Mesendoderm (in vitro differentiated cells): ENCODE measurements around the gene C6orf52. TPM values are rescaled to one million over a fixed set of nuclear protein-coding genes. Genes with fewer than 3 reads are reported as not detected.

Source experiments
- DNase-seq: peaks from one replicate; pipeline ENCODE4 v3.0.0; 2013
- H2AK5ac ChIP-seq: 2 replicates; pipeline ENCODE4 v1.6.1; 2013; ENCODE audit warnings: low read length, inconsistent platforms
- H2BK120ac ChIP-seq: 2 replicates; pipeline ENCODE4 v1.6.1; 2013; ENCODE audit warnings: low read depth, mild to moderate bottlenecking, low read length, moderate library complexity, mixed read lengths
- H2BK15ac ChIP-seq: replicated peaks from 2 replicates; pipeline ENCODE4 v1.6.1; 2013; ENCODE audit warnings: low read depth, mild to moderate bottlenecking, moderate library complexity
- H2BK5ac ChIP-seq: 2 replicates; pipeline ENCODE4 v1.6.1; 2013; ENCODE audit warnings: low read length, inconsistent platforms
- H3K18ac ChIP-seq: 2 replicates; pipeline ENCODE4 v1.6.1; 2013; ENCODE audit warnings: mild to moderate bottlenecking, low read length, mixed read lengths
- H3K23ac ChIP-seq: one replicate; pipeline ENCODE4 v1.6.1; 2013; ENCODE audit warnings: low read length
- H3K27ac ChIP-seq: 2 replicates; pipeline ENCODE4 v1.5.1; 2013; ENCODE audit warnings: low read depth, mild to moderate bottlenecking, inconsistent platforms, low read length, moderate library complexity
- H3K27me3 ChIP-seq: 2 replicates; pipeline ENCODE4 v1.6.1; 2013; ENCODE audit warnings: low read length, control low read depth, mild to moderate bottlenecking, inconsistent platforms; ENCODE audit not compliant: insufficient read depth, poor library complexity
- H3K36me3 ChIP-seq: 2 replicates; pipeline ENCODE4 v1.6.1; 2013; ENCODE audit warnings: low read length, inconsistent platforms; ENCODE audit not compliant: control insufficient read depth, insufficient read depth
- H3K4ac ChIP-seq: one replicate; pipeline ENCODE4 v1.6.1; 2013; ENCODE audit warnings: low read depth, mild to moderate bottlenecking, low read length, moderate library complexity
- H3K4me1 ChIP-seq: 2 replicates; pipeline ENCODE4 v1.6.1; 2013; ENCODE audit warnings: low read depth, low read length, inconsistent platforms; ENCODE audit not compliant: control insufficient read depth
- H3K4me2 ChIP-seq: 2 replicates; pipeline ENCODE4 v1.6.1; 2013; ENCODE audit warnings: low read length
- H3K4me3 ChIP-seq: 2 replicates; pipeline ENCODE4 v1.5.1; 2013; ENCODE audit warnings: mild to moderate bottlenecking, low read length
- H3K56ac ChIP-seq: one replicate; pipeline ENCODE4 v1.6.1; 2013; ENCODE audit warnings: low read length
- H3K79me1 ChIP-seq: 2 replicates; pipeline ENCODE4 v1.6.1; 2013; ENCODE audit warnings: low read length, inconsistent platforms
- H3K79me2 ChIP-seq: 2 replicates; pipeline ENCODE4 v1.6.1; 2013; ENCODE audit warnings: mild to moderate bottlenecking, low read length; ENCODE audit not compliant: control insufficient read depth, insufficient read depth
- H3K9ac ChIP-seq: 2 replicates; pipeline ENCODE4 v1.6.1; 2013; ENCODE audit warnings: low read length, inconsistent platforms
- H4K5ac ChIP-seq: one replicate; pipeline ENCODE4 v1.6.1; 2013; ENCODE audit warnings: low read length
- H4K8ac ChIP-seq: one replicate; pipeline ENCODE4 v1.6.1; 2013; ENCODE audit warnings: low read depth, mild to moderate bottlenecking, control low read depth, low read length, moderate library complexity
- WGBS: extraction: QIAGEN DNeasy Blood & Tissue Kit; methylation state at CpG from one replicate; pipeline ENCODE4 v1.1.7; 2013; ENCODE audit warnings: low lambda C conversion rate, missing lambda C conversion rate; ENCODE audit not compliant: insufficient coverage; ENCODE audit errors: extremely low coverage; 5-methylcytosine and 5-hydroxymethylcytosine counted together
- small RNA-seq: library from polyadenylated mRNA; stranded (forward); fragments of <200 nt; extraction: miRNeasy Mini kit (QIAGEN cat#:217004); gene quantifications from one replicate; pipeline ENCODE3, GENCODE V24; 2013; ENCODE audit not compliant: insufficient read depth

C6orf52 gene

GRCh38 chr6:10626154-10626741 lies 68.2 kb downstream of the C6orf52 start:
- Histone ChIP-seq H3K36me3 (no peaks in the 10 kb centered on the region), H3K4ac (no peak overlapping the region), H3K4me2 (no peak overlapping the region), H2BK15ac (no peak overlapping the region), H3K27ac (no peak overlapping the region), H2AK5ac (no peak overlapping the region), H2BK5ac (no peak overlapping the region), H3K9ac (no peak overlapping the region), H3K27me3 (no peaks in the 10 kb centered on the region), H3K79me1 (no peaks in the 10 kb centered on the region), H3K18ac (no peak overlapping the region), H3K56ac (no peak overlapping the region), H4K8ac (no peak overlapping the region), H3K23ac (no peak overlapping the region), H3K4me3 (no peak overlapping the region), H4K5ac (no peak overlapping the region), H3K4me1 (no peaks in the 10 kb centered on the region), H2BK120ac (no peak overlapping the region), H3K79me2 (no peaks in the 10 kb centered on the region)
- no peak for DNase-seq
- WGBS, result no CpG with 5 or more reads among the region's 9 CpGs

GRCh38 chr6:10624836-10625235 lies 69.6 kb downstream of the C6orf52 start:
- Histone ChIP-seq H3K27me3 (no peaks in the 10 kb centered on the region), H3K27ac (no peak overlapping the region), H3K23ac (no peak overlapping the region), H4K8ac (no peak overlapping the region), H3K79me1 (no peaks in the 10 kb centered on the region), H3K4me1 (no peaks in the 10 kb centered on the region), H3K18ac (no peak overlapping the region), H3K79me2 (no peaks in the 10 kb centered on the region), H3K36me3 (no peaks in the 10 kb centered on the region), H3K56ac (no peak overlapping the region), H3K4me2 (no peak overlapping the region), H4K5ac (no peak overlapping the region), H3K9ac (no peak overlapping the region), H2BK120ac (no peak overlapping the region), H2BK15ac (no peak overlapping the region), H3K4ac (no peak overlapping the region), H2AK5ac (no peak overlapping the region), H2BK5ac (no peak overlapping the region), H3K4me3 (no peak overlapping the region)
- no peak for DNase-seq
- no CpG with 5 or more reads among the region's 5 CpGs for WGBS

GRCh38 chr6:10621847-10622246 lies 72.6 kb downstream of the C6orf52 start:
- Histone ChIP-seq H3K79me1 (no peaks in the 10 kb centered on the region), H3K79me2 (peaks cover 2% of the 10 kb centered on the region), H3K27ac (no peak overlapping the region), H3K36me3 (no peaks in the 10 kb centered on the region), H4K5ac (no peak overlapping the region), H3K4me2 (no peak overlapping the region), H2AK5ac (no peak overlapping the region), H3K56ac (no peak overlapping the region), H3K4ac (no peak overlapping the region), H2BK120ac (no peak overlapping the region), H2BK5ac (no peak overlapping the region), H2BK15ac (no peak overlapping the region), H3K27me3 (no peaks in the 10 kb centered on the region), H3K4me1 (no peaks in the 10 kb centered on the region), H4K8ac (no peak overlapping the region), H3K18ac (no peak overlapping the region), H3K23ac (no peak overlapping the region), H3K4me3 (no peak overlapping the region), H3K9ac (no peak overlapping the region)
- peak; percentile 25 for DNase-seq
- no CpG with 5 or more reads among the region's 4 CpGs for WGBS

Small RNA genes within 50 kb of the gene (small RNA-seq; reads per million reads assigned to genes)
- gene RF00019, result not detected
